Stomach (tissue), 9 donors: ENCODE results near the gene NAPG. TPM values are rescaled to one million over a fixed set of nuclear protein-coding genes. Genes with fewer than 3 reads are reported as not detected.

Experiments
- DNase-seq, 2 donors: peaks; one replicate each; pipeline versions ENCODE4 v3.0.0 to v3.0.0-alpha.2; 2013 to 2019
- H3K27ac ChIP-seq, 5 donors: fragments of 200-600 bp in 4 of 5; sonication (generic) in 4 of 5; one replicate each; pipeline ENCODE4 v1.5.1; 2013 to 2019; ENCODE audit warnings: mild to moderate bottlenecking in 1 of 5, moderate library complexity in 1 of 5
- H3K27me3 ChIP-seq, 3 donors: fragments of 200-600 bp; sonication (generic); one replicate each; pipeline ENCODE4 v1.5.1; 2017 to 2019; ENCODE audit warnings: mixed run types in 1 of 3
- H3K36me3 ChIP-seq, 4 donors: fragments of 200-600 bp; sonication (generic); 1 replicate in 3 of 4; 2 replicates in 1 of 4; pipeline ENCODE4 v1.5.1; 2016 to 2019
- H3K4me1 ChIP-seq, 4 donors: fragments of 200-600 bp; sonication (generic); one replicate each; pipeline ENCODE4 v1.5.1; 2016 to 2019
- H3K4me3 ChIP-seq, 4 donors: fragments of 200-600 bp; sonication (generic) in 3 of 4; one replicate each; pipeline ENCODE4 v1.5.1; 2016 to 2019; ENCODE audit warnings: mild to moderate bottlenecking in 1 of 4
- H3K9me3 ChIP-seq, 4 donors: fragments of 200-600 bp; sonication (generic); one replicate each; pipeline ENCODE4 v1.5.1; 2016 to 2019
- EP300 ChIP-seq: sonication (generic); formaldehyde crosslinking; IDR thresholded peaks from one replicate; pipeline ENCODE4 v1.6.1; 2017; ENCODE audit warnings: antibody characterized with exemption
- POLR2A ChIP-seq, 4 donors: fragments of 450-650 bp; IDR thresholded peaks; one replicate each; pipeline ENCODE4 v1.6.1; 2016; ENCODE audit warnings: antibody characterized with exemption in 4 of 4, control low read depth in 2 of 4, mild to moderate bottlenecking in 1 of 4, moderate library complexity in 1 of 4
- POLR2AphosphoS5 ChIP-seq, 3 donors: sonication (generic); formaldehyde crosslinking; IDR thresholded peaks; one replicate each; pipeline ENCODE4 v1.6.1; 2016; ENCODE audit warnings: antibody characterized with exemption in 3 of 3
- WGBS, 5 donors: extraction: QIAGEN DNeasy Blood & Tissue Kit in 3 of 5; methylation state at CpG; one replicate each; pipeline versions ENCODE4 v1.1.5 to v1.1.7; 2013 to 2018; 5-methylcytosine and 5-hydroxymethylcytosine counted together
- intact Hi-C: fragments of 100-400 bp; cut with DNase I; formaldehyde crosslinking; loops from one replicate; pipeline ENCODE4 v1.15.1; 2023; ENCODE audit warnings: low total_unique reads
- polyA plus RNA-seq, 3 donors: library from polyadenylated mRNA; stranded (reverse); fragments of 200-250 nt; gene quantifications; one replicate each; pipeline ENCODE4 v1.2.3, GENCODE V29; 2013
- total RNA-seq, 5 donors: library from RNA; depleted of rRNA; stranded (reverse); fragments of >200 nt; gene quantifications; one replicate each; pipeline versions ENCODE4 v1.1.0 to v1.2.3, GENCODE V29; 2014 to 2016
- TF ChIP-seq, protein P1 (sequence below), 7 experiments: fragments of 450-650 bp in 4 of 7; fragments of 200-600 bp in 3 of 7; sonication (generic) in 3 of 7; IDR thresholded peaks; one replicate each; pipeline ENCODE4 v1.5.1; 2016 to 2019; ENCODE audit warnings: antibody characterized with exemption in 7 of 7, control low read depth in 2 of 7, mild to moderate bottlenecking in 1 of 7
- donor health status: healthy with polysubstance abuse.
- donor health status: Bipolar disorder and iron deficiency.
- donor health status: healthy.

Gene NAPG
- total and polyA plus RNA-seq, 8 donors, result 5.5 to 83.7 (median 17.6) TPM

DNA sequence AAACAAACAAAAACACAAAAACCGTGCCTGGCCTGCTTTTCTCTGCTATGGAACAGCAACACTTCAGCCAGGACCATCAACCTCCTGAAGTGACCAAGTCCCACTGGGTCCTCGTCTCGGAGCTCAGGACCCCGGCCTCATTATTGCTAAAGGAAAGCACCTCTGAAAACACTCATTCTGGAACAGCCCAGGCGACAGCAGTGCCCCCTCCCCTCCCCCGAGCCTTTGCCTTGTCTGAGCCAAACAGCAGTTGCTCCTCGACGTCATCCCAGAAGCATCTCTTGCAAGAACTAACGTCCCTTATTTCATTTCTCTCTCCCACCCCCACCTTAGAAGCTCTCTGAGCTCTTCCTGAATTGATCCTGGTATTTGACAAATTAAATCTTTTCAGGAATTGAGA is 44.0 kb upstream of the NAPG start:
- no peak overlapping the region for H3K27ac ChIP-seq
- intact Hi-C loops, result no loop called here
- no peaks in the 10 kb centered on the region for H3K27me3 ChIP-seq
- no peak for TF ChIP-seq POLR2AphosphoS5 (IDR thresholded peaks at IDR 0.05)
- TF ChIP-seq, protein P1, sequence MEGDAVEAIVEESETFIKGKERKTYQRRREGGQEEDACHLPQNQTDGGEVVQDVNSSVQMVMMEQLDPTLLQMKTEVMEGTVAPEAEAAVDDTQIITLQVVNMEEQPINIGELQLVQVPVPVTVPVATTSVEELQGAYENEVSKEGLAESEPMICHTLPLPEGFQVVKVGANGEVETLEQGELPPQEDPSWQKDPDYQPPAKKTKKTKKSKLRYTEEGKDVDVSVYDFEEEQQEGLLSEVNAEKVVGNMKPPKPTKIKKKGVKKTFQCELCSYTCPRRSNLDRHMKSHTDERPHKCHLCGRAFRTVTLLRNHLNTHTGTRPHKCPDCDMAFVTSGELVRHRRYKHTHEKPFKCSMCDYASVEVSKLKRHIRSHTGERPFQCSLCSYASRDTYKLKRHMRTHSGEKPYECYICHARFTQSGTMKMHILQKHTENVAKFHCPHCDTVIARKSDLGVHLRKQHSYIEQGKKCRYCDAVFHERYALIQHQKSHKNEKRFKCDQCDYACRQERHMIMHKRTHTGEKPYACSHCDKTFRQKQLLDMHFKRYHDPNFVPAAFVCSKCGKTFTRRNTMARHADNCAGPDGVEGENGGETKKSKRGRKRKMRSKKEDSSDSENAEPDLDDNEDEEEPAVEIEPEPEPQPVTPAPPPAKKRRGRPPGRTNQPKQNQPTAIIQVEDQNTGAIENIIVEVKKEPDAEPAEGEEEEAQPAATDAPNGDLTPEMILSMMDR (IDR thresholded peaks at IDR 0.05), result no peak
- H3K4me3 ChIP-seq, result no peak overlapping the region
- WGBS, 5 donors, result 76 to 81% (median 77%) methylated on average over 9 of the region's 9 CpGs
- peaks cover 10 to 57% (median 26%) of the 10 kb centered on the region in 4 donors for H3K36me3 ChIP-seq
- peaks cover 4 to 19% (median 10%) of the 10 kb centered on the region in 4 donors for H3K4me1 ChIP-seq
- no peaks in the 10 kb centered on the region for H3K9me3 ChIP-seq
- no peak for DNase-seq

DNA sequence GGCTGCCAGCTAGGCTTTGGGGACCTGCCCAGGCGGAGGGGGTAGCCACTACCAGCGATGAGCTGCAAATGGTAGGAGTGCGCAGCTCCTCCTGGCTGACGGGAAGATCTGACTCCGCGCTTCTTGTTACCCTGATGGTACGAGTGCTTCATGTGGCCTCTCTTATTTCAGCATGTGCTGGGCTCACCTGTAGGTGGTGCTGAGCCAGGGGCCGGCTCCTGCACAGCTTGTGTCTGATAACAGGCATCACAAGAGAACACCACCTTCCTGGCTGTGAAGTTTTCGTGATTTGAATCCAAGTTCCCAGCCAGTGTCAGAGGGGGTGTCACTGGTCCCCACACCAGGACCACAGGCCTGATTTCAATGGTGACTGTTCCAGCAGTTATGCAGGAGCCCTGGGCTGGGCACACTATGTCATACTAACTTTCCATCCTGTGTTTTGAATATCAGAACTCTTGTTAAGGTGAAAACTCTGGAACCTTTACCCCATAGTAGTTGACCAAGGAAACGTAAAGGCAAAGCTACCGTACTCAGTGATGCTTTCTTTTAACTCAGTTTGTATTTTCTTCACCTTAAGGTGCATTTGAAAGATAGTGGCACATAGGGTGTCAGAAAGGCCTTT is 43.4 kb upstream of the NAPG start:
- intact Hi-C loops, result no loop called here
- Histone ChIP-seq H3K9me3 (no peaks in the 10 kb centered on the region), H3K27ac (no peak overlapping the region), H3K4me3 (no peak overlapping the region), H3K36me3 (peaks cover 10 to 64% (median 28%) of the 10 kb centered on the region in 4 donors), H3K4me1 (peaks cover 0 to 13% (median 4%) of the 10 kb centered on the region in 4 donors), H3K27me3 (no peaks in the 10 kb centered on the region)
- DNase-seq, result no peak
- no peak for TF ChIP-seq POLR2AphosphoS5 (IDR thresholded peaks at IDR 0.05)
- 91 to 97% (median 94%) methylated on average over 11 of the region's 11 CpGs for whole genome bisulfite sequencing, 5 donors

DNA sequence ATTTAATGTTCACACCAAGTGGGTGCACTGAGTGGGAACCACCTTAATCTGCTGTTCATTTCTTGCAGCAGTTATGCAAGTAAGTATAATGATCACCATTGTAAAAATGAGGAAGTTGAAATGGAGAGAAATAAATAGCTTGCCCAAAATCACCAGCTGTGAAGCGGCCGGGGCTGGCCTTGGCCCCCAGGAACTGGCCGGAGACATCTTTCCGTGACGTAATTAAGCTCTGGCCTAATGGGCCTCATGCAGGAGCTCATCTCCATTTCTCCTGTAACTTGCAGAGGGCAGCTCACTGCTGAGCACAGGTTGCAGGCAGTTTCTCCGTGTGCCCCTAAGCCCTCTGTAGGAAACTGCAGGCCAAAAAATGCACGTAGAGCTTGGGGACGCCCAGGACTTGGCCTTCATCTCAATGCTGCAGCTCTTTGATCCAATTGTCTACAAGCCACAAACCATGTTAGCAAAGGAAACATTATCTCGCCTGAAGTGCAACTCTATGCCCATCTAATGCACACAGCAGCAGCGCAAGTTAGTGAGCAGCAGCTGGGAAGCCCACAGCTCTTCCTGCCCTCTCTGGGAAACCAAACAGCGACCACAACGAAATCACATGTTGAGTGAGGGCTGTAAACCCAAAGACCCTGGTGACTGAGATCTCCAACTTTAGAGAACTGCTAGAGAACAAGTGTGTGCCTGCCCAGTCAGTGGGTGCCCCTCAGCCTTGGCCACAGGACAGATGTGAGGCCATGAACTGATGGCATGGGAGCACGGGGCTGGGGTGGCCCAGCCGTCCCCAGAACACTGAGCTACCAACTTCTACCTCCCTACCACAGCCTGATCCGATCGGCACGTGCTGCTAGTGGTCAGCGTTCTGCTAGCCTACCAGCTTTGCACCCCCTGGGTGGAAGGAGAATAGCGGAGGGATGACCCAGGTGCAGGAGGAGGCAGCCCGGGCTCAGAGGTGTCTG is 42.6 kb upstream of the NAPG start:
- H3K27ac ChIP-seq, result peak overlapping the region in 1 of 5 donors; percentile 25

DNA sequence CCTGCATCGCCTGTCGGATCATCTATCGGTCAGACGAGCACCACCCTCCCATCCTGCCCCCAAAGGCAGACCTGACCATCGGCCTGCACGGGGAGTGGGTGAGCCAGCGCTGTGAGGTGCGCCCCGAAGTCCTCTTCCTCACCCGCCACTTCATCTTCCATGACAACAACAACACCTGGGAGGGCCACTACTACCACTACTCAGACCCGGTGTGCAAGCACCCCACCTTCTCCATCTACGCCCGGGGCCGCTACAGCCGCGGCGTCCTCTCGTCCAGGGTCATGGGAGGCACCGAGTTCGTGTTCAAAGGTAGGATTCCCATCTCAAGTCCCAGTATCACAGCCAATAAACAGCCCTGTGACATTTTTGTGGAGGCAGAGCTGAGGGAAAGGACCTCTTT is 40.4 kb upstream of the NAPG start:
- H3K27me3 ChIP-seq, result no peaks in the 10 kb centered on the region
- H3K4me3 ChIP-seq, result no peak overlapping the region
- peaks cover 0 to 10% (median 4%) of the 10 kb centered on the region in 4 donors for H3K4me1 ChIP-seq
- H3K36me3 ChIP-seq, result peaks cover 18 to 67% (median 37%) of the 10 kb centered on the region in 4 donors
- H3K9me3 ChIP-seq, result no peaks in the 10 kb centered on the region
- WGBS, 5 donors, result 94 to 96% (median 96%) methylated on average over 20 of the region's 20 CpGs
- intact Hi-C loops, result no loop called here
- no peak for DNase-seq
- H3K27ac ChIP-seq, result no peak overlapping the region
- TF ChIP-seq EP300 (no peak), POLR2AphosphoS5 (IDR thresholded peaks at IDR 0.05) (no peak), POLR2A (IDR thresholded peaks at IDR 0.05) (no peak)
- TF ChIP-seq, protein P1 (IDR thresholded peaks at IDR 0.05), result no peak

More for the DNA sequence above, 42.6 kb upstream of the NAPG start:
- H3K4me1 ChIP-seq, result peaks cover 0 to 10% (median 4%) of the 10 kb centered on the region in 4 donors
- no peak overlapping the region for H3K4me3 ChIP-seq
- peak in 1 of 2 donors; percentile 36 for DNase-seq
- 72 to 84% (median 78%) methylated on average over 19 to 20 of the region's 20 CpGs for WGBS, 5 donors
- no peaks in the 10 kb centered on the region for H3K9me3 ChIP-seq
- H3K36me3 ChIP-seq, result peaks cover 10 to 69% (median 31%) of the 10 kb centered on the region in 4 donors
- no peaks in the 10 kb centered on the region for H3K27me3 ChIP-seq
- intact Hi-C loops, result no loop called here
- TF ChIP-seq, protein P1 (IDR thresholded peaks at IDR 0.05), result no peak
- TF ChIP-seq EP300, result no peak
- TF ChIP-seq POLR2AphosphoS5 (IDR thresholded peaks at IDR 0.05), result no peak
